HG03159 (cell line): ENCODE data around the gene FSIP1.

Source experiments
- ATAC-seq: cut with Tn5 transposase; IDR thresholded peaks from one replicate; pipeline ENCODE4 v1.9.1; 2021; ENCODE audit warnings: mild to moderate bottlenecking, moderate library complexity; ENCODE audit not compliant: unreplicated experiment

FSIP1 gene

DNA sequence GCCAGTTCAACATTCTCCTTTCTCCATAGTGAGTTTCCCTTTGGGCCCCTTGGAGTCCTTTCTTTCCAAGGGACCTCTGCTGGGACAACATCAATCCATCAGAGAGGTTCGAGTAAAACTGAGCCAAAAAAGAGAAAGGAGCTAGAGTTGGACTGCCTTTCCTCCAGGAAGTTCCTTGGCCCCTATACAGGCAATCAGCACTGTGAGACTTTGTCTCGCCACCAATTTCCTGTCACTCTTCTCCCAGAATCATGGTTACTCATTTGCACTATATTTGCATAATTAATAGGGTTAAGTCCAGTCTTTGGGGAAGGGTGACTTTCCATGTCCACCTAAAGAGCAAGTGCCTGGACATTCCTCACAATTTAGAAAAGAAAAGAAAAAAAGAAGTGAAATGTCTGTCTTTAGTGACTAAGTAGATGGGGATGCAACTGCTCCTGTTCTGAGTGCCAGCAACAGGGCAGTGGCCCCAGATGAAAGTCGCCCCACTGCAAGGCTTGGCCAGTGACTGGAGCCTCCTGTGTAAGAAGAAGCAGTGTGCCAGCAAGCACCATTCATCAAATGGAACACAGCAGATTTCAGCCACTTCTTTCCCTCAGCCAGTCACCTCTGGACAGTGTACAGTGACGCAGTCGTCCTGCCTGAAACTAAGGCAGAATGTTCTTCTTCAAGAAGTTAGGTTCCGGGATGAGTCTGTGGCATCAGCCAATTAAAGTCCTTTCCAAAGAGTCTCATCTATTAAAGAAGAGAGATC, 91.6 kb downstream of the FSIP1 start:
- ATAC-seq: no peak

DNA sequence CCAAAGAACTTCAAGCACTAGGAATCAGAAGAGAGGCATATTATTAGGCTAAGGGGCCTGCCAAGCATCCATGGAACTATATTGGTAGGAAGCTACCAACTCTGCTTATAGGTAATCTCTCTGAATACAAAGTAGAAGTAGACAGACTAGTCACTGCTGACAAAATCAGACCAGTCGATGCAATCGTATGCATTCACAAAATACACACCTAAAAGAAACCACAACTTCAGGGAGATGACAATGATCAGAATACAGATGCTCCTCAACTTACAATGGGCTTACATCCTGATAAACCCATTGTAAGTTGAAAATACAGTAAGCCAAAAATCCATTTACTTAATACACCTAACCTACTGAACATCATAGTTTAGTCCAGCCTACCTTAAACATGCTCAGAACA, 94.7 kb downstream of the FSIP1 start:
- no peak for ATAC-seq

DNA sequence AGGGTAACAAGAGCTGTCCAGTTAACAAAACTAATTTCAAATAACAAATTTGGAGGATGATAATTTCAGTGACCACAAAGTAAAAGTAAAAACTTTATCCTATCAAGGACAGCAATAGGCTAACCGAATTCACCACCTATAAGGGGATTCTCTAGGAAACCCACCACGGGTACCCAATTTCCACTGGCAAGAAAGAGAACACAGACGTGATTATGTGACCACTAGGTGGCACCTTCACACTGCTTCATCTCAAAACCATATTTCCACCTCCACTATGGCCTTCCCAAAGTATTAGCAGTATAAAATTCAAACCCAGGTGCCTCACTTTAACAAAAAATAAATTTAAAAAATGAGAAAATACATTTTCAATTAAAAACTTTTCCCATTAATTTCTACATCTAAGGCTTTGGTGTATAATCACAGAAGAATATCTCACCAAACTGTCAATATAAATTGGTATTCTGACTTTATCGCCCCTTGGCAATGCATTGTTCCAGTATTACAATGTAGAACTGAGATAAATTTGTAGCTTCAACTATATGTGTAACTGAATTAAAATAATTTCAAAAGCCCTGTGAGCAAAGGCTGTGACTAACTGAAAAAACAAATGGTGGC, 96.5 kb downstream of the FSIP1 start:
- no peak for ATAC-seq

DNA sequence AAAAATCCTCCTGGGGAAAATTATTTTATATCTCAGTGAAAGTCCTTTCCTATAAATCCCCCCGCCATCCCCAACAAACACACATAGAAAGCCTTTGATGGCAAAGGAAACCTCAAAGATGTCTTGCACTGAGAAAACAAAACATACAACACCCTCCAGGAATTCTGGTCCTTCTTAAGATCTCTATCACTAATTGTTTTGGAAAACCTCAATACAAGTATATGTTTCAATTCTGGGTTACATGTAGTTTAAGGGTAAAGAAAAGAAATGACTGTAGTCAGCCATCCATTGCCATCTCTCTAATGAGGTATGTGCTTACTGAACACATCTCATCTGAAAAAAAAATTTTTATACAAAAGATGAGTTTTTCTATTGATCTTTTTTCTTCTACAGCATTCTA, 97.3 kb downstream of the FSIP1 start:
- ATAC-seq: no peak

DNA sequence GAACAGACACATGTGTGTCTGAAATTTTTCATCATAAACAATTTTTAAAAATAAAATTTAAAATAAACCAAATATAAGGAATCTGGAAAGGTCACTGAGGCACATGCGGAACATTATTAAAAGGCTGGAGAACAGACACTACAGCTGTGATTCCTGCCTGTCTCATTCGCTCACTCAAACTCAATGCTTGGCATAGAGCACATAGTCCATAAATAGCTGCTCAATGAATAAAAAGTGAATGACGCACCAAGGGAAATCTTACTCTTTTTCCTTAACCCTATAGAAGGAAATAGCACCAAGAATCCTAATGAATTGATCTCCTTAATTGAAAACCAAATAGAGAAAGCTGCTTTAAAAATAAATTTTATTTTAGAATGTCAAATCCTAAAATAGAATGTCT, 98.4 kb downstream of the FSIP1 start:
- ATAC-seq: no peak

DNA sequence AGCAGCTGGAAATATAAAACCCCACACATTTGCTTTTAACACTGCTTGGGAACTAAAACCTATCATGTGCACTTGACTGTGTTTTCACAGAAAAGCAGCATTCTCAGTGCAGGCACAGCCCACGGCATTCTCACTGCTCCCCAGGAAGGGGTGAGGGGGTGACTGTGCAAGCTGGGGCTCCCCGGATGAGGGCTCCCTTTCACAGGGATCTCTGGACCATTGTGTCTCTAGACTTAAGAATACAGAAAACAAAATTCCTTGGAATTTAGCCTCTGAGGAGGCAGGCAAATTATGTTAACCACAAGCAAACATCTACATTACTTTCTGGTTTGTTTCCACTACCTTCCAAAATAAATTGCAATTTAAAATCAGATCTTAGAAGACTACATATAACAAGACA, 100.3 kb downstream of the FSIP1 start:
- no peak for ATAC-seq

DNA sequence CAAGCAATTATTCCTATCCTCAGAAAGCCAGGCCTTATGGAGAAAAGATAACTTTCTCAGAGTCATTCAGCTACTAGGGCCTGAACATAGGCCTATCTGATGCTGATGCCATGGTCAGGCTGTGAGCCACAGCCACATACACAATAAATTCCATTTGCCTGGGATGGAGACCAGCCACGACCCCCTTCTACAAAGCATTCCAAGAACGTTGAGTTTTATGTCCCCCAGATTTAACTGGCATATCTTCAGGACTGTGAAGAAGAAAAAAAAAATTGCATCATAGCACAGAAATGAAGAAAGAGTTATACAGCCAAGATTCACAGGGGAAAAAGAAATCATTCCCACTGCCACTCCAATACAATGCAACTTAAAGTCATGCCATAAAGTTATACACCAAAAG, 101.8 kb downstream of the FSIP1 start:
- ATAC-seq: no peak

DNA sequence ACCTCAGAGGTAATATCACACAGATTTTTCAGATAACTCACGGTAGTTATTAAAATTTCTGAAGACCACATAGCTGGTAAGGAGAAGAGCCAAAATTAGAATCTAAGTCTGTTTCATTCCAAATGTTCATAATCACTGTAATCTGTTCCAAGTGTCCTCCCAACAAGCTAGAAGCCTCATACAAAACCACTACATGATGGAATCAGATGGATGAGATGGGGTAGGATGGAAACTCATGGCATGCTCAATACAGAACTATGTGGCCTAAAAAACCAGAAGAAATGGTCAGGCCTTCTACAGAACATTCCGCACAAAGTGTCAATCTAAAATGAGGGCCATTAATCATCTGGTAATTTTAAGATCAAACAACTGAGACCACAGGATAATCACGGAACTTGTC, 110.0 kb downstream of the FSIP1 start:
- no peak for ATAC-seq

DNA sequence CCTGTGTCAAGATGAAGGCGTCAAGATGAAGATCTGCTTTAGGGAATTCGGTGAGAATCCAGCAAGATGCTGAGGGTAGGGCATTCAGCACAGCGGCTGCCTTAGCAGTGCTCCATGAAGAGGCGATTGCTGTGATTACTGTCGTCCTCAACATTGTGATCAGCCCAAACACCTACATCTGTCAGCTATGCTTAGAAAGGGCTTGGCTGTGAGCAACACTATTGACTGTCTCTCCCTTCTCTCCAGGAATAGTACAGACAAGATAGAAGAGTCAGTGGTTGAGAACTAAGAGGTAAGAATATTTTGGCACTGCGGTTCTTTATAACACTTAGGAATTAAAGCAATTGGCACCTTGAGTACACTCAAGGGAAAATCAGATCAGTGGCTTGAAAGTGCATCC, 110.5 kb downstream of the FSIP1 start:
- ATAC-seq: no peak

DNA sequence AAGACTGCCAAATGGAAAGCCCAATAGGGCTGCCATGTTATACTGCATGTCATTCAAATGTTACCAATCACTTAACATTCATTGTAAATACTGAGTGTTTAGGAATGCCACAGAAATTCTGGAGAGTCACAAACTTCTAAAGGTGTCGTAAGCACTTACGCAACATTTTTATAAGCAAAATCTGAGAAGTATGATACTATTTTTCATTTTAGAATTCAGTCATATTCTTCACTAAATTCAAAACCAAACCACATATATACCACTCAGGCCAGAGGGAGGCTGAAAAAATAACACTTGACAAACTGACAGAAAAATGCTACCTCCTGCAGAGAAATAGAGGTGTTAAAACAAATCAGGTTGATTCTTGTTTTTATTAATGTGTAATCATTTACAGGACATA, 112.0 kb downstream of the FSIP1 start:
- no peak for ATAC-seq

DNA sequence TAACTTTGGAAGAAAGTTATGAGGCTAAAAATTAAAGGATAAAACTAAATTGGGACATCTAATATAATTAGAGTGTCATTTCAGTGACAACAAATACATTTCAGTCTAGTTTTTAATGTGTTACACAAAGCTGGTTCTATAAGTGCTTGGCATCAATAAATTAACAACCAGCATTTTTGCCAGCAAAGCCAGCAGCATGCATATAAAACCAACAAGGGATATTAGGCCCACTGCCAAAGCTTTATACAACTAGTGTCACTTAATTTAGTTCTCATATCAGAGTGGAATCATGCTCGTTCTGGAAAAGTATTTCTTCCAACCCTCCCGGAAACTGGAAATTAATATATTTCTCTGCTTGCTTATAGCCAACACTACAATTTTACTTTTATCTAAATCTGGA, 113.0 kb downstream of the FSIP1 start:
- ATAC-seq: no peak

DNA sequence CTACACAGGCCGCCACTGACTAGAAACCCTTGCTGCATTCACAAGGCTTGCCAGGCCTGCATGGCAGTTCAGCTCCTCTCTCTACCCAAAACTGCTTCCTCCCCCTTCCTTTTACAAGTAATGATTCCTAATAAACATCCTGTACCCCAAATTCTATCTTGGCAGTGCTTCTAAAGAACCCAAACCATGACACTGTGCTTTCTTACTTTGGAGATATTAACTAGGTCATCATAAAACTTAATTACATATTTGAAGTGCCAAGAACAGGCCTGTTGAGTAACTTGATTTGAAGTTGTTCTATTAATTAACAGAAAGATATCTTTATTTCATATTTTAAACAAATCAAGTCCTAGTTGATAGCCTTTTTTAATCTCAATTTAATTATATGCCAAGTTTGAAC, 113.4 kb downstream of the FSIP1 start:
- no peak for ATAC-seq

DNA sequence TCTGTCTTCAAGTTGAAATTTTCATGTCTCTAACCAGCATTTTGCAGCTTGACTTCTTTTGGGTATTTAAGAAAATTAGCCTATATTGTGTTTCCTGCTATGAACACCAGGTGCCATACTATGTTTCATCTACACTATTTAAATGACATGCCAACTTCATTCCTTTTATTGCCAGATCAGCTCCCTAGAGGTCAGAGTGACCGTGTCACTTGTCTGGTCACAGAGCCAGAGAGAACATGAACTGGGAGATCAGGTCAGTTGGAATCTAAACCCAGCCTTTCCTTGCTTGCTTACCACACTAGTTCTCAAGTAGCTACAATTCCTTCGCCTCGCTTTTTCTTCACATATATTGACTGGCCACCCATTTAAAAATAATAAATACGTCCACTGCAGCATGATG, 114.2 kb downstream of the FSIP1 start:
- ATAC-seq: no peak

DNA sequence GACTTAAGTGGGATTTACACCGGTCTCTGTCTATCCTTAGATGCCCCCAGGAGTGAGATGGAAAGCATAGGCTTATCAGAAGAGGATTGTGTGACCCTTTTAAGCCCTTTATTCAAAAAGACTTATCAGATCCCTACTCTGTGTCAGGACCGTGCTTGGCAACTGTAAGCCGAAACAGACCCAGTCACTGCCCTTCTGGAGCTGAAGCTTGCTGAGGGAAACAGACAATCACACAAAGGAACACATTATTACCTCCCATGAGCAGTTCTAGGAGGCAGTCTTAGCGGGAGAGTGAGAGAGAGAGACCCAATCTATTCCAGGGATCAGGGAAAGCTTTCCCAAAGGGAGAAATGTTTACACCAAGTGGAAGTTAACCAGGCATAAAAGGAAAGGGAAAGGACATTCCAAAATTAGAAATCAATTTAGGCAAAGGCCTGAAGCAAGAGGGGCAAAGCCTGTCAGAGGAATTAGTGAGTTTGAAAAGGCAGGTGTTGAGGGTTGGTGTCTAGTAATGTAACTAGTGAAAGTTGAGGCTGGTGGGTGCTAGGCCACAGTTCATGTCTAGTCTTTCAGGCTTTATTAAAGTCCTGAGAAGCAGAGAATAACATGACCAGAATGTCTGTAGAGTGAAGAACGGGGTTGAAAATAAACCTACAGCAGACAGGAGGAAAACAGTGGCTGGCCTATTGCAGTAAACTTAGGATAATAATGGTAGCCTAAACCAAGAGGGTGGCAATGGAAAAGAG, 115.1 kb downstream of the FSIP1 start:
- ATAC-seq: no peak

DNA sequence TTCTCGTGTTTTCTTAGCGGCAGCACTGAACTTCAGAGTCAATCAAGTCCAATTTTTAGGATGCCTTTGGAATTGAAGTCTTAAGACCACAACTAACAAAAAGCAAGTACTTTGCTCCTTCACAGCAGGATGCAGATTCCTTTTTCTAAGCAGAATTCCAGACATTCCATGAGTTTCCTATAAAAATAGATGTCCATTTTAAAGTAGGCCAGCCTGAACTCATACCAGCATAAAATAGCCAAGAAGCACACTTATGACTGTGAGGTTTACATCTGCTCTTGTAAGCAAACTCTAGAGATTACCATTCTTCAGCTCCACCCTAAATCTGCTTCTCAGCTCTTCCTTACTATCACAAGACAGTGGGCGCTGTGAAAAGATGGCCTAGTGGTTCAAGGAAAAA, 116.0 kb downstream of the FSIP1 start:
- ATAC-seq: no peak

DNA sequence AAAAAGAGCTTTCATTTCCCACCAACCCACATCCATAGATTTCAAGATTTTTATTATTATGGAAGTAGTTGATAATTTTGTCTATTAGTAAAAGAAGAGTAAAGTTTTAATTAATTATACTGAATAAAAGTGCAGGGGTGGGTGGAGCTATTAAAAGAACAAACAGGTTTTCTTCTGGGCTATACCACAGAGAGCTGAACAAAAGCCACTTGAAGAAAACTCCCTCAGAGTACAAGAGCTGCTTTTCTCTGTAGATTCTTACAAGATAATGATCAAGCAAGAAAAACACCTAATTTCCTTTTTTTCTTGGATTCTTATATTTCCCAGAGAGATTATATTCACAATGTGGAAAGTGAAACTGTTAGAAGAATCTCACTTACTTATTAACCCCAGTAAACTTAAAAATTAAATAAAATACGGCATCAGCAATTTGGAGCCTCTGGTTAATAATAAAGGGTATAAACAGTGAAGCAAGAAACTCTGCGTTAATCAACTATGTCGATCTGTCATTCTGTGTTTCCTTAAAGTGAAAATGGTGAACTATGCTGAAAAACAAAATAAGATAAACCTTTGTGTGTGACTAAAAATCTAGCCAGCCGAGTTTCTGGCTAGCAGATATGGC, 116.9 kb downstream of the FSIP1 start:
- ATAC-seq: no peak

DNA sequence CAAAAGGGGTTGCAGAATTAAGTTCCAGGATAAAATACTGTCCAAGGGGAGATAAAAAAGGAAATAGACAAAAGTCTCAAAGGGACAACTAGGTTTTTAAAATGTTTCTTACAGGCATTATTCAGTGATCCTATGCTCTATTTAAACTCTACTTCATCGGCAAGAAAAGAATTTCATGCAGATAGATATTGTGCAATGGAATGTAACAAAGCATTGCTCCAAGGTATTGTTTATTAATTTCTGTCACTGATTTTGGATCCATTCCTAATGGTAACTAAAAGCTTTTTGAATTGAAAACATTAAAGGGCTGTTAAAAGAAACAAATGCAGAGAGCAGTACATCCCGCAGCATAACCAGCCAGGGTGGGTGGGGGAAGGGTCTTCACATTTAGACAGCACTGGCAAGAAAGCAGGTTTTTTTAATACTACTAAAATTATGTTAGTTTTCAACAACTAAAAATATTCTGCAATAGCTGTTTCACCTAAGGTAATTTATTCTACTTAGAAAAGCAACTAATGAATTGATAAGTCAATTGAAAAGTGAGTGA, 118.9 kb downstream of the FSIP1 start:
- ATAC-seq: no peak

DNA sequence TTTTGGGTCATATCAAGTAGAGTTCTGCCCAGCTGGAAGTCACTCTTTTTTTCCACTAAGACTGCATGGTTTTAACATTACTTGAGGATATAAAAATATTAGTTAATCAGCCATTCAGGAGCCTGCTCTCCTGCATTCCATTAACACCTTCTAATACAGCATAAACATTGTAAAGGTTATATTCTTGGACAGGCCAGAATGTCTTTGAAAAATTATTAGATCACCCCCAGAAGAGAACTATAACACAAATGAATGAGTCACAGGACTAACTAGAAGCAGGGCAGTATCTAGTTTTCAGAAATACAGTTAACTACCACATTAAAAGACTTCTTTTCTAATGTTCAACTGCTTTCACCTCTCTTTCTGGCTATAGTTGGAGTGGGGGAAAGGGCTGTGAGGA, 120.9 kb downstream of the FSIP1 start:
- ATAC-seq: no peak

DNA sequence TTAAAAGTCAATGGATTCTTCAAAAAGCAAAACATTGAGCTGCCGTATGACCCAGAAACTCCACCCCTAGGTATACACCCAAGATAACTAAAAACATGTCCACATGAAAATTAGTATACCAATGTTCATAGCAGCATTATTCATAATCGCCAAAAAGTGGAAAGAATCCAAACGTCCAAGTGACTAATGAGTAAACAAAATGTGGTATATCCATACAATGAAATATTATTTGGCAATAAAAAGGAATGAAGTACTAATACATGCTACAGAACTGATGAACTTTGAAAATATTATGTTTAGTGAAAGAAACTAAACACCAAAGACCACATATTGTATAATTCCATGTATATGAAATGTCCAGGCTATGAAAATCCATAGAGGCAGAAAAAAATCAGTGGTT, 123.9 kb downstream of the FSIP1 start:
- no peak for ATAC-seq

DNA sequence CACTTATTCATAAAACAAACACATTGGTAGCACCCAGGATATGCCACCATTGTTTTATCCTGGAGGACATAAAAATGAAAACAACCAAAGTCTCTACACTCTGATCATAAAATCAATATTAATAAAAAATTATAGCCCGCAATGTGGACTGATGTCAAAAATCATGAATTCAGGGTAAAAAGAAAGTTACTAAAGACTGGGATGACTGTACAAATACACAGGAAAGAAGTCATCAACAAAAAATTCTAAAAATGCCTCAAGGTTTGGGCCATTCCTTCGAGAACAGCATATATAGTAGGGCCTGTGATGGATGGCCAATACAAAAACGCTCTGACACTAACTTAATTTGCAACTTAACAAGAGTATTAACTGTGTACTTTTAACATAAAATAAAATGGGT, 125.0 kb downstream of the FSIP1 start:
- ATAC-seq: no peak

DNA sequence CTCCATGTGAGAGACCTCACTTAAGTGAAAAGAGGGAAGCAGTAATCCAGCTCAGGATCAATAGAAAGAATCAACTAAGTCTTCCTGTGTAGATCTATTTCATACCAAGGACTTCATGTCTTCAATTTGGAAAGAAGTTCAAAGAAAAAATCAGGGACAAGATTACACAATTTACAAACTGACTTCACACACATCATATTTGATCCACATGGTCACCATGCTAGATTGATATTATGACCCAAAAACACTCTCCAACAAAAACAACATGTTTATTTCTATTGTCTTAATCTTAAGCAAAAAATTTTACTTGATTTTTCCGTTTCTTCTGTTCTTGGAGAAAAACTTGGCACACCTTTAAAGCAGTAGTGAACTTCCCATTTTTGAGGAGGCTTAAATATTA, 125.5 kb downstream of the FSIP1 start:
- no peak for ATAC-seq

DNA sequence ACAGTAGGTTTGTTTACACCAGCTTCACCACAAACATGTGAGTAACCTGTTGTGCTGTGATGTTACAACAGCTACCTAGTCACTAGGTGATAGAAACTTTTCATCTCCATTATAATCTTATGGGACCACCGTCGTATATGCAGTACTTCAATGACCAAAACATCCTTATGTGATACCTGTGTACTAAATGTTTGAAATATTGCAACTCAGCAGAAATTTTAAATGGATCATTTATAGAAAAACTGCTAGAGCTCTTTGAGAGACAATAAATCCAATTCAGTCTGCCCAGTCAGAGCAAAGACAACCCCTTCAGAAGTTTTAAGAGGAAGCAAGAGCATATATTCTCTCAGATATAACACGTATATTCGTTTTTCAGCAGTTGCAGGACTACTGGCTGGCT, 128.3 kb downstream of the FSIP1 start:
- no peak for ATAC-seq
